NCI-H524 treated with DMSO at 0.1 percent for 48 hours (cell line): ENCODE results near the gene PDE1A.

Experiments
- DNase-seq: peaks from one replicate; lab custom pipeline; 2025; lab: John Stamatoyannopoulos, UW

PDE1A gene

GRCh38 chr2:182267971-182268370 lies 158.9 kb downstream of the PDE1A start:
- DNase-seq, result no peak

GRCh38 chr2:182266909-182267308 lies 159.9 kb downstream of the PDE1A start:
- DNase-seq, result no peak

GRCh38 chr2:182265718-182266117 lies 161.1 kb downstream of the PDE1A start:
- no peak for DNase-seq

- DNase-seq, result no peak
Observed at GRCh38 chr2:182261860-182262387, 164.9 kb downstream of the PDE1A start.

GRCh38 chr2:182259629-182260150 lies 167.1 kb downstream of the PDE1A start:
- no peak for DNase-seq

- DNase-seq, result no peak
Observed at GRCh38 chr2:182252534-182252933, 174.3 kb downstream of the PDE1A start.

- DNase-seq, result no peak
Observed at GRCh38 chr2:182248898-182249297, 177.9 kb downstream of the PDE1A start.

- DNase-seq, result peak; percentile 56
Observed at GRCh38 chr2:182248362-182248761, 178.5 kb downstream of the PDE1A start.

GRCh38 chr2:182247831-182248230 lies 179.0 kb downstream of the PDE1A start:
- no peak for DNase-seq

- no peak for DNase-seq
Observed at GRCh38 chr2:182245963-182246362, 180.9 kb downstream of the PDE1A start.

- no peak for DNase-seq
Observed at GRCh38 chr2:182242609-182243008, 184.2 kb downstream of the PDE1A start.

GRCh38 chr2:182241936-182242335 lies 184.9 kb downstream of the PDE1A start:
- DNase-seq, result no peak

GRCh38 chr2:182240862-182241371 lies 185.9 kb downstream of the PDE1A start:
- DNase-seq, result peak; percentile 15

- no peak for DNase-seq
Observed at GRCh38 chr2:182230561-182230960, 196.3 kb downstream of the PDE1A start.

GRCh38 chr2:182229297-182229696 lies 197.5 kb downstream of the PDE1A start:
- no peak for DNase-seq

GRCh38 chr2:182228741-182229140 lies 198.1 kb downstream of the PDE1A start:
- DNase-seq, result no peak

GRCh38 chr2:182228073-182228473 lies 198.8 kb downstream of the PDE1A start:
- no peak for DNase-seq

- no peak for DNase-seq
Observed at GRCh38 chr2:182226807-182227206, 200.0 kb downstream of the PDE1A start.

GRCh38 chr2:182224669-182225068 lies 202.2 kb downstream of the PDE1A start:
- DNase-seq, result no peak

- no peak for DNase-seq
Observed at GRCh38 chr2:182220998-182221397, 205.8 kb downstream of the PDE1A start.

- DNase-seq, result no peak
Observed at GRCh38 chr2:182220335-182220734, 206.5 kb downstream of the PDE1A start.

GRCh38 chr2:182210669-182211068 lies 216.2 kb downstream of the PDE1A start:
- no peak for DNase-seq

GRCh38 chr2:182208421-182208820 lies 218.4 kb downstream of the PDE1A start:
- no peak for DNase-seq

GRCh38 chr2:182207049-182207746 lies 219.6 kb downstream of the PDE1A start:
- DNase-seq, result no peak
